Measurements from ENCODE around the gene GLYR1. TPM values are rescaled to one million over a fixed set of nuclear protein-coding genes. Genes with fewer than 3 reads are reported as not detected.

GLYR1 gene
- total RNA-seq, 1 experiment from 2014 or later = 35.8 TPM

GRCh38 chr16:4806280-4806679 is 40.8 kb downstream of the GLYR1 start:
- no peak for DNase-seq (ENCODE audit: low spot score)

GRCh38 chr16:4805231-4805630 is 41.9 kb downstream of the GLYR1 start:
- no peak for DNase-seq (ENCODE audit: low spot score)

- no peak for DNase-seq (ENCODE audit: low spot score)
Measured at GRCh38 chr16:4803898-4804762, 43.0 kb downstream of the GLYR1 start.

GRCh38 chr16:4803401-4803844 is 43.7 kb downstream of the GLYR1 start:
- no peak for DNase-seq (ENCODE audit: low spot score)

GRCh38 chr16:4802659-4803287 is 44.3 kb downstream of the GLYR1 start:
- DNase-seq (ENCODE audit: low spot score) = peak; percentile 87

GRCh38 chr16:4801962-4802658 is 45.0 kb downstream of the GLYR1 start, which contains the start of gene ROGDI:
Gene ROGDI, minus strand, starts transcription at chr16:4802633. Its CDS starts 62 bp downstream, at chr16:4802571.
- DNase-seq (ENCODE audit: low spot score) = peak; percentile 65

- DNase-seq (ENCODE audit: low spot score) = no peak
Measured at GRCh38 chr16:4801051-4801961, 45.8 kb downstream of the GLYR1 start.

- no peak for DNase-seq (ENCODE audit: low spot score)
Measured at GRCh38 chr16:4800290-4801041, 46.6 kb downstream of the GLYR1 start.

GRCh38 chr16:4799171-4799855 is 47.8 kb downstream of the GLYR1 start:
- DNase-seq (ENCODE audit: low spot score) = no peak

- DNase-seq (ENCODE audit: low spot score) = no peak
Measured at GRCh38 chr16:4798456-4798855, 48.6 kb downstream of the GLYR1 start.

- DNase-seq (ENCODE audit: low spot score) = no peak
Measured at GRCh38 chr16:4797805-4798252, 49.3 kb downstream of the GLYR1 start.

- DNase-seq (ENCODE audit: low spot score) = no peak
Measured at GRCh38 chr16:4796982-4797804, 49.9 kb downstream of the GLYR1 start.

GRCh38 chr16:4795828-4796572 is 51.1 kb downstream of the GLYR1 start:
- no peak for DNase-seq (ENCODE audit: low spot score)

- no peak for DNase-seq (ENCODE audit: low spot score)
Measured at GRCh38 chr16:4795181-4795827, 51.8 kb downstream of the GLYR1 start, which contains the start of gene SMIM22. Gene SMIM22, plus strand, starts transcription at chr16:4795369. Its CDS starts 366 bp downstream, at chr16:4795735.

GRCh38 chr16:4792951-4793513 is 54.1 kb downstream of the GLYR1 start:
- no peak for DNase-seq (ENCODE audit: low spot score)

GRCh38 chr16:4790871-4791270 is 56.2 kb downstream of the GLYR1 start:
- peak; percentile 41 for DNase-seq (ENCODE audit: low spot score)

GRCh38 chr16:4790261-4790660 is 56.8 kb downstream of the GLYR1 start:
- no peak for DNase-seq (ENCODE audit: low spot score)
